GDM1 (cell line): ENCODE results near the gene CLSTN2.

Experiments used
- DNase-seq: peaks from one replicate; lab custom pipeline; 2025; lab: John Stamatoyannopoulos, UW

The CLSTN2 gene

GRCh38 chr3:140343211-140344081 lies 408.5 kb downstream of the CLSTN2 start:
- DNase-seq = no peak

GRCh38 chr3:140344082-140344454 lies 409.1 kb downstream of the CLSTN2 start:
- DNase-seq = no peak

GRCh38 chr3:140344601-140345205 lies 409.7 kb downstream of the CLSTN2 start:
- DNase-seq = no peak

GRCh38 chr3:140347151-140347550 lies 412.2 kb downstream of the CLSTN2 start:
- no peak for DNase-seq

GRCh38 chr3:140349938-140350337 lies 415.0 kb downstream of the CLSTN2 start:
- no peak for DNase-seq

GRCh38 chr3:140351466-140351865 lies 416.5 kb downstream of the CLSTN2 start:
- no peak for DNase-seq

GRCh38 chr3:140355481-140355880 lies 420.5 kb downstream of the CLSTN2 start:
- no peak for DNase-seq

GRCh38 chr3:140358686-140359085 lies 423.7 kb downstream of the CLSTN2 start:
- DNase-seq = no peak

GRCh38 chr3:140359233-140359995 lies 424.4 kb downstream of the CLSTN2 start:
- no peak for DNase-seq

GRCh38 chr3:140360332-140360731 lies 425.3 kb downstream of the CLSTN2 start:
- DNase-seq = no peak

- no peak for DNase-seq
Measured at GRCh38 chr3:140363801-140364200, 428.8 kb downstream of the CLSTN2 start.

GRCh38 chr3:140365872-140366697 lies 431.1 kb downstream of the CLSTN2 start:
- DNase-seq = no peak

- DNase-seq = no peak
Measured at GRCh38 chr3:140368223-140368811, 433.3 kb downstream of the CLSTN2 start.

GRCh38 chr3:140370686-140371085 lies 435.7 kb downstream of the CLSTN2 start:
- no peak for DNase-seq

GRCh38 chr3:140373234-140373633 lies 438.2 kb downstream of the CLSTN2 start:
- DNase-seq = no peak

GRCh38 chr3:140375002-140375401 lies 440.0 kb downstream of the CLSTN2 start:
- DNase-seq = no peak

GRCh38 chr3:140376136-140376889 lies 441.3 kb downstream of the CLSTN2 start:
- DNase-seq = no peak

- no peak for DNase-seq
Measured at GRCh38 chr3:140377644-140378043, 442.7 kb downstream of the CLSTN2 start.

GRCh38 chr3:140378571-140379340 lies 443.8 kb downstream of the CLSTN2 start:
- DNase-seq = no peak
